Measurements from ENCODE around the gene NME9.

Gene NME9

DNA sequence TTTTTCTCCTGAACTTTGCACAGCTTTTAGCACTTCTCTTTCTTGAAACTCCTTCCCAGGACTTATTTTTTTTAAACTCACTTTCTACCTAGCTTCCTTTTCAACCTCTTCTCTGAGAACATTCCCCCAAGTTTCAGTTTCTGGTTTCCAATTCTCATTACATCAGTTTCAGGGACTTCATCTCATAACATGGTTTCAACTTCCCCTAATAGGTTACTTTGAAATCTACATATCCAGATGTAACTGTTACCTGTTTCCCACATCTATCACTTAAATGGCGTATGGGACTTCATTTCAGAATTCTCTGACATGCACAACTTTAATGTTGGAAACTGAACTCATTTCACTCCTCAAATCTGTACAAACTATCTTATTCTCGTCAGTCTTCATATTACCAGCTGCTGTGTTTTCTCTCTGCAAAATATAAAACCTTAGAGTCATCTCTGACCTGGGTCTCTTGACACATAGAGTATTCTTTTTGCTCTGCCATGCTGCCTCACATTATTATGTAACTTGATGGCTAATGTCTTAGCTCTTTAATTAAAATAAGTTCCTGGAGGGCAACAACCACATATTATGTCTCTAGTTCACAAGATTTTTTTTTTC lies 58.4 kb downstream of the NME9 start:
- no peak for DNase-seq

DNA sequence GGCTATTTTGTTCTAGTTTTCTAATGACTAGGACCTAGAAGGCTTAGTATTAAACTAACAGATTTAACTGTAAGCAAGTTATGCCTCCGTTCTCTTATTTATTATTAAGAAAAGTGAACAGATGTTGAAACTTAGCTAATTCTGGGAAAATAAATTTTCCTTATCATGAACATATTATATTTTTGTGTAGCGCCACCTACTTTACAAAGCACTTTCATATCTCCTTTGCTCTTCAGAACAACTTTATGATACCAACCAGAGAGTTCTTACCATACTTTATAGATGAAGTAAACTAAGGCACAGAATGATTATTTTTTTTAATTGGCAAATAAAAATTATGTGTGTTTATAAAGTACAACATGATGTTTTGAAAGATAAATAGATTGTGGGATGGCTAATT lies 59.4 kb downstream of the NME9 start:
- DNase-seq = no peak

DNA sequence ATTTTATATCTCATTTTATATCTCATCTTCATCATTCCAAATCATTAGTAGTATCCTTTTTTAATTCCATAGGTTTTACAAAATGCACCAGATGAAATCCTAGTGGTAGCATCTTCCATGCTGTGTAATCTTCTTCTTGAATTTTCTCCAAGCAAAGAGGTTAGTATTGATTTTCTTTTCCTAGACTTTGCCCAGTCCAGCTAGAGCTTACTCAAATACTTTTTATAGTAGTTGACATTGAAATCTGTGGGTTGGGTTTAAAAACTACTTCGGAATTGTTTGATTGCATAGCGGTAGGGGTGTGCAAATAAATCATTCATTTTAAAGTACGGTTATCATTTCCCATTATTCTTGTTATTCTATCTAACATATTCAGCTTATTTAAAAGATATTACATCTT lies 62.6 kb downstream of the NME9 start:
- no peak for DNase-seq

DNA sequence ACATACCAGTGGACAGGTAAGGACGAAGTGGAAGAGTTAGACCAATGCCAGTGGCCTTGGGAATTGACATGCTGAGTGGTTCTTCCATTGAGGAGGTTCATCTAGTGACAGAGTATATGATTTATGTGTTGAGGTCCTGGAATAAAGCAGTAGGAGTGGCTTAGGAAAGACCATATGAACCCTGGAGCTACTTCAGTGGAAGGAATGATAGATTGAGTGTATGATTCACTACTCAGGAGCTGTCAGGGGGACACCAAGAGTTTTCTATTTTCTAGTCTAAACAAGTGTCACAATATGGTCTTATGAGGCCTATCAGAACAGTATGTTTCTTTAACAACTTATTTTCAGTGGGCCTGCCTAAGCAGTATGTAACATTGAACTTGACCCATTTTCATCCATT lies 63.9 kb downstream of the NME9 start:
- DNase-seq = no peak

DNA sequence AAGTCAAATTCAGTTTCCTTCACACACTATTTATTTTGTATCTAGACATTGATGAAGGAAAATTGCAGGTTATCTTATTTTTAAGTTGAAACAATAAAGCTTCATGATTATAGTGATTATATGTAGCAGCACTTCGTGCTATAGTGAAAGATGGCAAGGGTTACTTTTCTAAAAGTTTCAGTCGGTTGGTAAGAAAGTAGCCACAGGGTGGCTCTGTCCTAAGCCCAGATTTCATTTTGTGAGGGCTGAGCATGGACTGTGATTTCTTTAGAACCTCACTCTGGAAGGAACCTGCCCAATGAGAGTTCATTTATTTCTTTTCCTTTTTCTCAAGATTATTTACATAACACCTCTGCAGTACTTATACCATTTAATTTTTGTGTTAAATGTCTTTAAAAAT lies 66.5 kb downstream of the NME9 start:
- no peak for DNase-seq

DNA sequence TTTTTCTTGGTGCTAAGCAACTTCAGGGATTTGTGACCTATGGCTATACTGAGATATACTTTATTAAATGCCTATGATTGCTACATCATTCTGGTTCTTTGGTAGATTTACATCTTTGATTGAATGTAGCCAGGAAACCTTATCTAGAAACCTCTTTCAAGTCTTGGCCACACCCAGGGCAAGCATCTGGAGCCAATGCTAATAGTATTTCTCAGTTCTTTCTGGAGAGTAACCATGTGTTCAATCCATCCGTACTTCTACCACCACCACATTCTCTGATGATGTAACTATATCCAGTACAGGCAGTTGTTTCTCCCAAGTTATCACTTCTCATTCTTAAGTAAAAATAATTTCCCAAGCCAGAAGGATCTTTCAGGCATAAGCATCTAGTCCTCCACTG lies 69.0 kb downstream of the NME9 start:
- no peak for DNase-seq

DNA sequence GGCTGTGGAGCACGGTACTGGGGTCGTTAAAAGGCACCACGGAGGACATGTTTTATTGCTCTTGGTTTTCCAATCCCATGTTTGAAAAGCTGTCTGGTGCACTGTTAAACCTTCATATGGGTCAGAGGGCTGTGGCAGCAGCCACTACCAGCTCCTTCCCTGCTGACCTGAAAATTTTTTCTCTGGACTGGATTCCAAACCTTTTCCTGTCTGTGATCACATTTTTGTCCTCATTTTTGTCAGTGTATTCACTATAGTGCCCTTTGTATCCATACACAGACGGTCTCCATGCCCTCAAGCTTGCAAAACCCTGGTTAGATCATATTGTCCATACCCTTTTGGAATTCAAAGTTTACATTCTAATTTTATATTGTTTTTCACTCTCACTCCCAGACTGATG lies 70.5 kb downstream of the NME9 start:
- no peak for DNase-seq

DNA sequence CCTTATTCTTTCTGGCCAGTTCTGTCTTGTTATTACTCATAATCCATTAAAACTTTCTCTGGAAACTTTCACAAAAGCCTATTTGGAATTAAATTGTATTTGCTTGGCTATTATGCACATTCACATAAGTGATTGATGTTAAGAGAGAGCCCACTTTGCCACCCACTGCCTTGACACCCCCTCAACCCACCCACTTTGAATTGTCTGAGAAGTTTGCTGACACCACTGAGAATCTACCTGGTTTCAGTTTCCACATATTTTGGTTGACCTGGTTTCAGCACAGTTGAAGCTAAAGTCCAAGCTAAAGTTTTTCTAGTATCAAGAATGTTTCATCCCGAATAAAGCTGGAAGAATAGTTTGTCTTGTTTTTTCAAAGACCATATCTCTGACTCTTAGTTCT lies 71.7 kb downstream of the NME9 start:
- DNase-seq = no peak

DNA sequence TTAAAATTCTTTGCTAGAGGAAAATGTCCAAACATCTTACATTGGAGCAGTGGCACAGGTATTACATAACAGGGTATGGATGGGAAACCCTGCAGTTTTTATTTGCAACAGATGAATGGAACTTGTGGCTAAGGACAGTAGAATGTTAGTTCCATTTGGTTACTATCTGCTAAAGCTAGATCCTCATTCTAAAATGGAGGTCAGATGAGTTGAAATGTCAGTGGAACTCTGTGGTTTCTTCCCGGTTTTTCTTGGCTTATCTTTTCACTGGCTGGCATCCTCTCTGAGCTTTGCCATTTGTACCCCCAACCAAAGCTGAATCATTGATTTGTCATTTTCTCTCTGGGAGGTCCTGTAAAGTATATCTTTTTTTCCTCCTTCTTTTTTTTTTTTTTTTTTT lies 73.6 kb downstream of the NME9 start:
- no peak for DNase-seq

DNA sequence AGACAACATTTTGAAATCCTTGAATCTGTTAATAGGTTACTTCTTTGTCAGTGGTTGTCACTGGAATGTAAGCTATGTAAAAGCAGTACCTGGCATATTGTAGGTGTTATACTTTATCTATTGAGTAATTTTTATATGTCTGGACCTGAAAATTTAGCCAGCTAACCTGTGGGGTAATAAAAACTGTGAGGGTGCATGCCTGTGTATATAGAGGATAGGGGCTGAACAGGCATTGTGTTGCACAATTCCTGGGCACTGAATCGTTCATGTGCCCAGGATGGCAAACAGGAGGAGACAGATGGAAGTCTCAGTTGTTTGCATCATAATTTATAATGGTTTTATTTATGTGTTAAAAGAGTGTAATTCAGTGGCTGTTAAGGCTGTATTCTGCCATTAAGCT lies 75.4 kb downstream of the NME9 start:
- DNase-seq = no peak

DNA sequence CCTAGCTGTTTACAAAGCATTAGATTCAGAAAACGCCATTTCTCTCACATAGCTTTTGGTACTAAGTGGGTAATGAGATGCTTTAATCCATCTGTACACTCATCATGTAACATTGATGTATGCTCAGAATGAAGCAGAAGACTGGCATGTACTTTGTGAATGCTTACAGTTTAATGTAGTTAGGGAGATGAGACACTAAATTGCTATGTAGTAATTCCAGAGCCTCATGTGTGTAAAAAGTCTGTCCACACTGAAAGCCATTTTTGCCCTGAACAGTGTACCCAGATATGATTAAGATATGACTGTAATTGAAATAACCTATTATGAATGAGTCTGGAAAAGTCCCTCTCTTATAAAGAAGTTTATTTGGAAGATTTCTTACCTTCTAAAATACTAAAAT lies 76.0 kb downstream of the NME9 start:
- DNase-seq = no peak

All from amniotic stem cell (primary cell).